Heart right ventricle (tissue), 16 donors: Measurements from ENCODE around the gene HOXD8. TPM values are rescaled to one million over a fixed set of nuclear protein-coding genes. Genes with fewer than 3 reads are reported as not detected.

Source experiments
- ATAC-seq, 8 donors: fragments of 200-7000 bp; cut with Tn5 transposase; one replicate each; pipeline ENCODE4 v1.9.1; 2020; ENCODE audit warnings: mild to moderate bottlenecking in 8 of 8, moderate library complexity in 8 of 8, moderate number of reproducible peaks in 1 of 8
- DNase-seq, 2 donors: peaks; one replicate each; pipeline ENCODE4 v3.0.0-alpha.2; 2020
- H3K27ac ChIP-seq, 10 donors: fragments of 200-600 bp; sonication (generic) in 2 of 10; one replicate each; pipeline versions ENCODE4 v1.5.0 to v1.8.0; 2020 to 2022; ENCODE audit warnings: mild to moderate bottlenecking in 3 of 10
- H3K27me3 ChIP-seq, 7 donors: fragments of 200-600 bp; one replicate each; pipeline ENCODE4 v1.8.0; 2021 to 2022; ENCODE audit warnings: mild to moderate bottlenecking in 2 of 7
- H3K36me3 ChIP-seq, 9 donors: fragments of 200-600 bp; sonication (generic) in 1 of 9; one replicate each; pipeline versions ENCODE4 v1.5.0 to v1.8.0; 2020 to 2022; ENCODE audit warnings: mild to moderate bottlenecking in 2 of 9
- H3K4me1 ChIP-seq, 9 donors: fragments of 200-600 bp; sonication (generic) in 1 of 9; one replicate each; pipeline versions ENCODE4 v1.5.0 to v1.8.0; 2020 to 2022; ENCODE audit warnings: mild to moderate bottlenecking in 4 of 9
- H3K4me3 ChIP-seq, 10 donors: fragments of 200-600 bp; sonication (generic) in 2 of 10; one replicate each; pipeline versions ENCODE4 v1.5.0 to v1.8.0; 2020 to 2022; ENCODE audit warnings: mild to moderate bottlenecking in 7 of 10, moderate library complexity in 2 of 10
- H3K9me3 ChIP-seq, 11 donors: fragments of 200-600 bp in 10 of 11; sonication (generic) in 2 of 11; one replicate each; pipeline versions ENCODE4 v1.5.0 to v1.8.0; 2013 to 2022; ENCODE audit warnings: mild to moderate bottlenecking in 2 of 11, control low read depth in 1 of 11, moderate library complexity in 1 of 11
- CTCF ChIP-seq, 9 donors: fragments of 200-600 bp; sonication (generic) in 2 of 9; IDR thresholded peaks; one replicate each; pipeline versions ENCODE4 v1.5.0 to v1.8.0; 2021 to 2022; ENCODE audit warnings: antibody characterized with exemption in 9 of 9, mild to moderate bottlenecking in 5 of 9, moderate library complexity in 1 of 9
- WGBS, 2 donors: extraction: QIAGEN DNeasy Blood & Tissue Kit; methylation state at CpG; one replicate each; pipeline ENCODE4 v1.1.7; 2013; ENCODE audit warnings: inconsistent platforms in 1 of 2; 5-methylcytosine and 5-hydroxymethylcytosine counted together
- intact Hi-C, 10 donors: fragments of 100-400 bp; cut with DNase I; formaldehyde crosslinking; loops; one replicate each; pipeline versions ENCODE4 v1.11.1 to v1.14.2; 2022
- polyA plus RNA-seq, 2 donors: library from polyadenylated mRNA; stranded (reverse); fragments of 200-250 nt; gene quantifications; one replicate each; pipeline ENCODE4 v1.2.3, GENCODE V29; 2013
- total RNA-seq, 10 donors: library from RNA; stranded (reverse); fragmentation: NEBNext Ultra II Directional in 3 of 10; extraction: Animal tissue kit (Norgen Biotek cat#: 25700) in 3 of 10; gene quantifications; one replicate each; pipeline versions ENCODE4 v1.2.1 to v1.2.4, GENCODE V29; 2021 to 2023
- donor health status: Arrhythmogenic right ventricular cardiomyopathy.
- donor health status: ischemic (EF 13 %, LVEDD 7.1; RV severe dilation, severe dysfunction).
- donor health status: healthy with polysubstance abuse.
- donor health status: DM: no; HTN: yes; CAD: no.
- donor health status: DM: no; HTN: no; CAD: no.
- donor health status: ischemic (EF 25% LVEDD 6.9; RV normal size, moderate dysfunction).
- donor health status: ischemic (EF 25% LVEDD 5.7; RV mildly dilated, moderate dysfunction).
- donor health status: healthy.
- donor health status: DM: yes; HTN: yes; CAD: no.
- donor health status: Ischemic cardiomyopathy.
- donor health status: ischemic (EF 35%, LVEDD 5.7; RV mildly dilated, moderate dysfunction).
- donor health status: nonischemic (EF 11% LVEDD 7.7; RV severe dilation, severe dysfunction).
- donor health status: DM: yes; HTN: yes; CAD: no.
- donor health status: PGD.
- donor health status: ischemic (EF 29% LVEDD 5.4; RV normal size, mild dysfunction).
- donor health status: nonischemic (EF 23%, LVEDD 6.1; RV moderate dilation, normal function).

HOXD8 gene
- total and polyA plus RNA-seq, 12 donors, result 0.26 to 1.5 (median 0.42) TPM; not detected in 2

GRCh38 chr2:176142281-176142680 is 12.8 kb downstream of the HOXD8 start:
- intact Hi-C loops, result loop anchor here in 9 of 10 donors (2.0 to 5.0 kb wide), 9 partner anchors 125 to 670 kb away; partner anchors contain the start of gene MTX2 (in 1 of the 9)
- H3K27ac ChIP-seq, result no peak overlapping the region
- TF ChIP-seq CTCF (IDR thresholded peaks at IDR 0.05), result no peak
- DNase-seq (no peak), ATAC-seq (no peak)
- H3K36me3 ChIP-seq, result no peaks in the 10 kb centered on the region
- H3K4me3 ChIP-seq, result no peak overlapping the region
- H3K27me3 ChIP-seq, result peaks cover 17 to 100% (median 99%) of the 10 kb centered on the region in 7 donors
- WGBS, 2 donors, result 89 to 96% methylated on average over 2 of the region's 2 CpGs
- no peaks in the 10 kb centered on the region for H3K9me3 ChIP-seq
- peaks cover 0 to 15% (median 11%) of the 10 kb centered on the region in 9 donors for H3K4me1 ChIP-seq

DNA sequence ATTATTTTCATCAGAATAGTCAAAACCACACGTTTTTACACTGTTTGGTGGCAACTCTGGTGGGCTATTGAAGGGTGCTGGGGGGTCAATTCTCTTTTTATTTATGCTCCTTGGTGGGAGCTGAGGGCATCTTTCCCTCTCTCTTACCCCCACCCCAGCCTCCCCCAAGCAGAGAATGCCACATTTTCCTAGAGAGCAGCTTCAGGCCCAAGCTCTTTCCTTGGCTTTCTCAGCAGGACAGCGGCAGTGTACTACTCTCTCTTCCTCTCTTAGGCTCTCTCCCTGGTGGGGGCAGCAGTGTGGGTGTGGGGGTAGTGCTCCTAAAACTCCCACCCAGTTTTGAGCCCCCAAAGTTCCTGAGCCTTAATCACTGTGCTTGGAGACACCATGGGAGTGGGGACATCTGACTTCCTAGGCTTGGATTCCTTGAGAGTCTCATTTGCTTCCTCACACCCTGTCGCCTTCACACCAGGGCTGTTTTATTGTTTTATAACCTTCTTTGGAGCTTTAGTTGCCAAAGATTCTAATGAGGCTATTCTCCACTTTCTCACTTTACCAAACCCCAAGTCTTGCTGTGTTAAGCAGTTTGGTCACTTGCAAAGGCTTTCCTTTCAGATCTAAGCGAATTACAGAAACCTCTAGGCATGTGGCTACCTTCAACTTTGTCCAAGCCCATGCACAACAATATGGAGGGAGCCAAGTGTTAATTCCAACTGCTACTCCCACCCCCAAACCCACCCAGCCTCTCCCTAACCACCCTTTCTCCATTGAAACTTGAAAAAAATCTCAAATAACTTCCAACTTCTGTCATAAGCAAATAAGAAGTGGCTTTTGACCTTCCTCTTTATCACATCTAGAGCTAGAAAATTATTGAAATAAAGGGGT is 15.8 kb downstream of the HOXD8 start:
- peaks cover 26 to 100% (median 99%) of the 10 kb centered on the region in 7 donors for H3K27me3 ChIP-seq
- 40 to 52% methylated on average over 4 of the region's 4 CpGs for WGBS, 2 donors
- intact Hi-C loops, result no loop called here

DNA sequence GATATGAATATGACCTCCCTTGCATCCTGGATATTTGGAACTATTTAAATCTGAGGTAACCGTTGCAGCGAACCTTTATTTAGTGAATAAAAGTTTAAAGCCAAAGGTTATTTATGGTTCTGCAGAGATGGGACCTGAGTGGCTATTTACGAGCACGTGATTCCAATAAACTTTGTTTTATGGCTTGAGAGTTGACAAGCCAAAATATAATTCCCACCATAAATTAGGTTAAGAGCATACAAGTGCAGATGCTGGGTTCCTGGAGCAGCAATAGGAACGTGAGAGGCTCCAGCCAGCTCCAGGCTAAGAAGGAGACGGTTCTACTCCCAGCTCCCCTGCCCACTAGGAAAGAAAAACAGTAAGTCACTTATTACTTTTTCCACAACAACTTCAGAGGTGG is 16.6 kb downstream of the HOXD8 start:
- H3K36me3 ChIP-seq, result no peaks in the 10 kb centered on the region
- ATAC-seq (no peak), DNase-seq (no peak)
- no peak overlapping the region for H3K27ac ChIP-seq
- 31 to 35% methylated on average over 6 of the region's 6 CpGs for WGBS, 2 donors
- intact Hi-C loops, result no loop called here
- H3K4me3 ChIP-seq, result no peak overlapping the region
- TF ChIP-seq CTCF (IDR thresholded peaks at IDR 0.05), result no peak
- H3K9me3 ChIP-seq, result no peaks in the 10 kb centered on the region
- H3K27me3 ChIP-seq, result peaks cover 32 to 100% (median 99%) of the 10 kb centered on the region in 7 donors
- no peaks in the 10 kb centered on the region for H3K4me1 ChIP-seq

More for the DNA sequence above, 15.8 kb downstream of the HOXD8 start:
- Histone ChIP-seq H3K4me3 (no peak overlapping the region), H3K27ac (no peak overlapping the region), H3K4me1 (peaks cover 0 to 8% (median 6%) of the 10 kb centered on the region in 9 donors), H3K36me3 (no peaks in the 10 kb centered on the region), H3K9me3 (no peaks in the 10 kb centered on the region)
- TF ChIP-seq CTCF (IDR thresholded peaks at IDR 0.05), result no peak
- ATAC-seq (no peak), DNase-seq (no peak)

DNA sequence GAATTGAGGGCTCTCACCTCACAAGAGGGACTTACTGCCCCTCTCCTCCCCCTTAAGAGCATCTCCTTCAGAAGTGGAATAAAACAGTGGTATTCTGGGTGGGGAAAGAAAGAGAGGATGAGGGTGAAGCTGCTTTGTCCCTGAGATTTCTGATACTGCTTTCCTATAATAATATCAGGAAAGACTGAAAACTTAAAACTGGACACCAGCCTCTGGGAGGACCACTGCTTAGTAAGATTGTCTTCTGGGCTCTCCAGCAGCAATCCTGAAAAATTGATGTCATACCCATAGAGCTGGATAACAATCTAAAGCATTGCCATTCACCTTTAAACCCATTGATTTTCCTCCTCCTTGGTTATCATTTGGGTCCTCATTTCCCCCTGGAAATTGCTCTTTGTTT is 17.1 kb downstream of the HOXD8 start:
- Histone ChIP-seq H3K36me3 (no peaks in the 10 kb centered on the region), H3K4me1 (peaks cover 0 to 4% (median 0%) of the 10 kb centered on the region in 9 donors), H3K9me3 (no peaks in the 10 kb centered on the region), H3K27me3 (peaks cover 38 to 100% (median 99%) of the 10 kb centered on the region in 7 donors), H3K4me3 (no peak overlapping the region), H3K27ac (no peak overlapping the region)
- TF ChIP-seq CTCF (IDR thresholded peaks at IDR 0.05), result no peak
- ATAC-seq (no peak), DNase-seq (no peak)
- intact Hi-C loops, result no loop called here
